HepG2 (cell line): ENCODE results near the gene P4HB. TPM values are rescaled to one million over a fixed set of nuclear protein-coding genes. Genes with fewer than 3 reads are reported as not detected.

ENCODE experiments used
- ATM ChIP-seq: fragments of 450-650 bp; IDR thresholded peaks from 2 replicates; pipeline ENCODE4 v1.7.1; 2017; ENCODE audit warnings: mild to moderate bottlenecking, borderline replicate concordance
- CHCHD3 ChIP-seq: sonication (generic); formaldehyde crosslinking; IDR thresholded peaks from 2 replicates; pipeline ENCODE4 v1.8.0; 2022; ENCODE audit warnings: mild to moderate bottlenecking, missing genetic modification reagents, moderate library complexity
- ELF1 ChIP-seq: sonication (generic); formaldehyde crosslinking; IDR thresholded peaks from 2 replicates; pipeline ENCODE4 v1.4.0; 2020; ENCODE audit warnings: missing genetic modification reagents
- GPBP1L1 ChIP-seq: sonication (generic); formaldehyde crosslinking; IDR thresholded peaks from 2 replicates; pipeline ENCODE4 v1.5.0; 2020; ENCODE audit warnings: mild to moderate bottlenecking, missing genetic modification reagents
- GTF3A ChIP-seq: sonication (generic); formaldehyde crosslinking; conservative IDR thresholded peaks from 2 replicates; pipeline ENCODE4 v1.4.0; 2020; ENCODE audit warnings: mild to moderate bottlenecking, missing genetic modification reagents
- HES4 ChIP-seq: sonication (generic); formaldehyde crosslinking; IDR thresholded peaks from 2 replicates; pipeline ENCODE4 v1.9.0; 2021; ENCODE audit warnings: mild to moderate bottlenecking, missing genetic modification reagents, borderline replicate concordance
- HMG20B ChIP-seq: conservative IDR thresholded peaks from 2 replicates; pipeline ENCODE4 v1.6.1; 2016; ENCODE audit warnings: missing genetic modification reagents, missing compliant biosample characterization
- IKZF5 ChIP-seq: IDR thresholded peaks from 2 replicates; pipeline ENCODE4 v1.6.1; 2018; ENCODE audit warnings: missing genetic modification reagents, mild to moderate bottlenecking, missing compliant biosample characterization
- KLF6 ChIP-seq: IDR thresholded peaks from 2 replicates; pipeline ENCODE4 v1.8.0; 2016; ENCODE audit warnings: missing biosample characterization, missing genetic modification reagents
- MAFF ChIP-seq: IDR thresholded peaks from 2 replicates; pipeline ENCODE4 v1.6.1; 2011; ENCODE audit warnings: low read depth, low read length, improper control_type of control experiment
- SMYD3 ChIP-seq: sonication (generic); formaldehyde crosslinking; IDR thresholded peaks from 2 replicates; pipeline ENCODE4 v1.8.1; 2023; ENCODE audit warnings: mild to moderate bottlenecking, missing genetic modification reagents
- SOX6 ChIP-seq, 2 experiments: fragments of 450-650 bp in 1 of 2; sonication (generic) in 1 of 2; formaldehyde crosslinking in 1 of 2; IDR thresholded peaks; 2 replicates each; pipeline versions ENCODE4 v1.4.0 to v1.6.1; 2017 to 2020; ENCODE audit warnings: antibody characterized with exemption in 1 of 2, mild to moderate bottlenecking in 1 of 2, missing genetic modification reagents in 1 of 2
- SRF ChIP-seq: IDR thresholded peaks from 2 replicates; pipeline ENCODE4 v1.6.1; 2011; ENCODE audit warnings: mild to moderate bottlenecking, low read depth, low read length, moderate library complexity
- TOE1 ChIP-seq: sonication (generic); formaldehyde crosslinking; IDR thresholded peaks from 2 replicates; pipeline ENCODE4 v1.4.0; 2020; ENCODE audit warnings: mild to moderate bottlenecking, missing genetic modification reagents
- YEATS4 ChIP-seq: sonication (generic); formaldehyde crosslinking; IDR thresholded peaks from 2 replicates; pipeline ENCODE4 v1.4.0; 2020; ENCODE audit warnings: missing genetic modification reagents, borderline replicate concordance
- ZNF124 ChIP-seq: sonication (generic); formaldehyde crosslinking; IDR thresholded peaks from 2 replicates; pipeline ENCODE4 v1.4.0; 2020; ENCODE audit warnings: missing genetic modification reagents
- ZNF136 ChIP-seq: sonication (generic); formaldehyde crosslinking; IDR thresholded peaks from 2 replicates; pipeline ENCODE4 v1.8.1; 2022; ENCODE audit warnings: low read depth, mild to moderate bottlenecking, moderate library complexity, missing genetic modification reagents
- ZNF207 ChIP-seq: fragments of 450-650 bp; IDR thresholded peaks from 2 replicates; pipeline ENCODE4 v1.6.1; 2016; ENCODE audit warnings: antibody characterized with exemption, borderline replicate concordance
- ZNF362 ChIP-seq: sonication (generic); formaldehyde crosslinking; IDR thresholded peaks from 2 replicates; pipeline ENCODE4 v1.4.0; 2020; ENCODE audit warnings: missing genetic modification reagents, mild to moderate bottlenecking, borderline replicate concordance
- ZNF44 ChIP-seq: sonication (generic); formaldehyde crosslinking; IDR thresholded peaks from 2 replicates; pipeline ENCODE4 v1.5.1; 2020; ENCODE audit warnings: mild to moderate bottlenecking, missing genetic modification reagents
- ZNF567 ChIP-seq: sonication (generic); formaldehyde crosslinking; IDR thresholded peaks from 2 replicates; pipeline ENCODE4 v1.8.1; 2023; ENCODE audit warnings: mild to moderate bottlenecking, missing genetic modification reagents, borderline replicate concordance
- ZNF577 ChIP-seq: sonication (generic); formaldehyde crosslinking; IDR thresholded peaks from 2 replicates; pipeline ENCODE4 v1.4.0; 2020; ENCODE audit warnings: mild to moderate bottlenecking, low read depth, missing genetic modification reagents, borderline replicate concordance
- ZNF678 ChIP-seq: sonication (generic); formaldehyde crosslinking; IDR thresholded peaks from 2 replicates; pipeline ENCODE4 v1.4.0; 2020; ENCODE audit warnings: mild to moderate bottlenecking, missing genetic modification reagents
- ZNF720 ChIP-seq: sonication (generic); formaldehyde crosslinking; IDR thresholded peaks from 2 replicates; pipeline ENCODE4 v1.4.0; 2020; ENCODE audit warnings: missing genetic modification reagents
- polyA plus RNA-seq, 8 experiments: library from polyadenylated mRNA; depleted of rRNA in 3 of 8; stranded (reverse) in 7 of 8; unstranded in 1 of 8; fragments of >200 nt; fragmentation: Illumina TruSeq in 4 of 8; extraction: Trizol in 4 of 8; gene quantifications; 2 replicates each; pipeline versions ENCODE4 v1.2.1 to v1.2.3, GENCODE V29; 2011 to 2016; ENCODE audit warnings: low read depth in 4 of 8, missing spikeins in 1 of 8, mixed read lengths in 1 of 8; ENCODE audit not compliant: insufficient read depth in 1 of 8
- total RNA-seq, 5 experiments: library from RNA; depleted of rRNA; stranded (reverse); fragments of >200 nt; fragmentation: Illumina TruSeq; extraction: Trizol; gene quantifications; 2 replicates each; pipeline ENCODE4 v1.2.3, GENCODE V29; 2016; ENCODE audit warnings: low read depth in 1 of 5
- TF ChIP-seq, protein P1 (sequence below): sonication (generic); formaldehyde crosslinking; IDR thresholded peaks from 2 replicates; pipeline ENCODE4 v1.5.0; 2020; ENCODE audit warnings: missing genetic modification reagents

P4HB gene
- total and polyA plus RNA-seq, 2 of the 13 experiments (the other 11 are each of a cell fraction or from before 2014, with no cell fraction given): 185 to 782 TPM

DNA sequence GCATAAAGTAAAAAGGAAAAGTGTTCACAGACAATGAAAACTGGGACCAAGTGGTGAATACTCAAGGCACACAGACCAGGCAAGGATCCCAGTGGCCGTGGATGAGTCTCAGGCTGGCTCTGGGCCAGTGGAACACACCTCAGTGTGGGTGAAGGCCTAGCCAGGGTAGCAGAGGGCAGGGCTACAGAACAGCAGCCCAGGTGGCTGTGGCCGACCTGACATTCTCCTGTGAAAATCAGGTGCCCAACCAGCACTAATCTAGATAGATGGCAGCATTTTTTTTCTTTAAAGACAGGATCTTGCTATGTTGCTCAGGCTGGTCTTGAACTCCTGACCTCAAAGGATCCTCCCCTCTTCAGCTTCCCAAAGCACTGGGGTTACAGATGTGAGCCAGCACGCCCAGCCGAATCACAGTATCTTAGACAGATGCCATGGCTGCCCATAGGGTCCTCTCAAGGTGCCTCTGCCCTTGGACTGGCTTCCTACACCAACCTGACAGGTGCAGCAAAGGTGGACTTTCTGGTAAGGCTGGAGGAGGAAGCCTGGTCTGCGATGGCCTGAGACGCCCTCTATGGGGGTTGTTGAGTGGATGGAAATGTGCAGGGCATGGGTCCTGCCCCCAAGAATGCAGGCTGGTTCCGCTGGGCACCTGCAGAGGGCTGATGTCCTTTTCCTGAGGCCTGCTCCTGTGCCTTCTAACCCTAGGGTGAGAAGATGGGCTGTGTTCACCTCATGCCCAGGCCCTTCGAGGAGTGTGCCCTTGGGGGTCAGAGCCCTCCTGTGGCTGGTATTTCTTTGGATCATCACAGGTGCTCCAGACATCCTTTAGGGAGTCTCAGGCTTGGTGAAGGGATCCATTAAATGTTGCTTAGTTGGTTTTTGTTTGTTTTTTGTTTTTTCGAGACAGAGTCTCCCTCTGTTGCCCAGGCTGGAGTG, 3.8 kb upstream of the P4HB start (continued):
- TF ChIP-seq ZNF207 (no peak), SRF (no peak), TOE1 (CRISPR knock-in tag) (no peak), ZNF44 (peak; percentile 29; the same call in 1 of the 2 replicates), GPBP1L1 (CRISPR knock-in tag) (no peak), ZNF136 (CRISPR knock-in tag) (no peak), ZNF124 (CRISPR knock-in tag) (no peak), ATM (no peak), SMYD3 (CRISPR knock-in tag) (no peak), GTF3A (CRISPR knock-in tag) (no peak), ZNF720 (CRISPR knock-in tag) (no peak), HES4 (CRISPR knock-in tag) (no peak; the same call in 1 of the 2 replicates), ZNF567 (CRISPR knock-in tag) (no peak), ZNF577 (CRISPR knock-in tag) (no peak), ZNF362 (no peak), YEATS4 (CRISPR knock-in tag) (no peak), HMG20B (no peak), CHCHD3 (CRISPR knock-in tag) (no peak), ZNF678 (no peak), SOX6 (IDR thresholded peaks at IDR 0.05) (no peak), SOX6 (CRISPR knock-in tag; IDR thresholded peaks at IDR 0.05) (no peak), MAFF (no peak), KLF6 (CRISPR knock-in tag) (no peak), IKZF5 (CRISPR knock-in tag) (no peak), ELF1 (no peak)
- TF ChIP-seq, protein P1, sequence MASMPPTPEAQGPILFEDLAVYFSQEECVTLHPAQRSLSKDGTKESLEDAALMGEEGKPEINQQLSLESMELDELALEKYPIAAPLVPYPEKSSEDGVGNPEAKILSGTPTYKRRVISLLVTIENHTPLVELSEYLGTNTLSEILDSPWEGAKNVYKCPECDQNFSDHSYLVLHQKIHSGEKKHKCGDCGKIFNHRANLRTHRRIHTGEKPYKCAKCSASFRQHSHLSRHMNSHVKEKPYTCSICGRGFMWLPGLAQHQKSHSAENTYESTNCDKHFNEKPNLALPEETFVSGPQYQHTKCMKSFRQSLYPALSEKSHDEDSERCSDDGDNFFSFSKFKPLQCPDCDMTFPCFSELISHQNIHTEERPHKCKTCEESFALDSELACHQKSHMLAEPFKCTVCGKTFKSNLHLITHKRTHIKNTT (CRISPR knock-in tag): no peak
